Keratinocyte (primary cell): ENCODE measurements around the gene PRDM7. TPM values are rescaled to one million over a fixed set of nuclear protein-coding genes. Genes with fewer than 3 reads are reported as not detected.
A peak's percentile ranks its signal among the peaks of the same experiment; 100 is the strongest.

ENCODE experiments used
- DNase-seq: peaks from one replicate; pipeline ENCODE4 v3.0.0-alpha.2; 2011; ENCODE audit warnings: low read depth, missing footprints, low spot score
- FAIRE-seq: peaks from 2 replicates; lab custom pipeline; 2011; peaks lifted over from hg19 to GRCh38; lab: Jason Lieb, UNC
- H2AFZ ChIP-seq: 2 replicates; pipeline ENCODE4 v1.6.0; 2012; ENCODE audit warnings: low read length, control low read depth, inconsistent platforms; ENCODE audit not compliant: control insufficient read depth
- H3K27ac ChIP-seq: 2 replicates; pipeline ENCODE4 v1.5.1; 2011; ENCODE audit warnings: low read length; ENCODE audit not compliant: control insufficient read depth, insufficient read depth
- H3K27me3 ChIP-seq: 3 replicates; pipeline ENCODE4 v1.6.0; 2011; ENCODE audit warnings: low read length; ENCODE audit not compliant: control insufficient read depth, insufficient read depth; ENCODE audit errors: extremely low read depth
- H3K36me3 ChIP-seq, 2 experiments: 2 replicates in 1 of 2; 3 replicates in 1 of 2; pipeline ENCODE4 v1.5.1; 2011; ENCODE audit warnings: low read length in 2 of 2, mild to moderate bottlenecking in 1 of 2; ENCODE audit not compliant: control insufficient read depth in 2 of 2, insufficient read depth in 2 of 2; ENCODE audit errors: extremely low read depth in 1 of 2
- H3K4me1 ChIP-seq: 3 replicates; pipeline ENCODE4 v1.5.1; 2011; ENCODE audit warnings: low read length; ENCODE audit not compliant: control insufficient read depth, insufficient read depth; ENCODE audit errors: extremely low read depth
- H3K4me2 ChIP-seq: 3 replicates; pipeline ENCODE4 v1.6.0; 2011; ENCODE audit warnings: low read depth, low read length; ENCODE audit not compliant: control insufficient read depth, insufficient read depth; ENCODE audit errors: extremely low read depth
- H3K4me3 ChIP-seq, 3 experiments: fragments of 200-600 bp in 1 of 3; sonication (generic) in 1 of 3; 2 replicates in 2 of 3; 3 replicates in 1 of 3; pipeline ENCODE4 v1.5.1; 2011 to 2016; ENCODE audit warnings: low read length in 3 of 3, mild to moderate bottlenecking in 3 of 3, control low read depth in 2 of 3, inconsistent platforms in 1 of 3, low read depth in 1 of 3, mixed read lengths in 1 of 3, mixed run types in 1 of 3, moderate library complexity in 1 of 3; ENCODE audit not compliant: control insufficient read depth in 2 of 3, insufficient read depth in 2 of 3; ENCODE audit errors: extremely low read depth in 1 of 3
- H3K79me2 ChIP-seq: 2 replicates; pipeline ENCODE4 v1.6.0; 2012; ENCODE audit warnings: low read length; ENCODE audit not compliant: control insufficient read depth, insufficient read depth
- H3K9ac ChIP-seq: 3 replicates; pipeline ENCODE4 v1.6.0; 2011; ENCODE audit warnings: low read length; ENCODE audit not compliant: control insufficient read depth, insufficient read depth; ENCODE audit errors: extremely low read depth
- H3K9me1 ChIP-seq: 3 replicates; pipeline ENCODE4 v1.6.0; 2011; ENCODE audit warnings: low read length; ENCODE audit not compliant: control insufficient read depth, insufficient read depth; ENCODE audit errors: extremely low read depth
- H3K9me3 ChIP-seq: 2 replicates; pipeline ENCODE4 v1.5.1; 2012; ENCODE audit warnings: low read depth, low read length; ENCODE audit not compliant: control insufficient read depth
- H4K20me1 ChIP-seq: 3 replicates; pipeline ENCODE4 v1.6.0; 2011; ENCODE audit warnings: low read length; ENCODE audit not compliant: control insufficient read depth, insufficient read depth; ENCODE audit errors: extremely low read depth
- EZH2 ChIP-seq: IDR thresholded peaks from one replicate; pipeline ENCODE4 v1.6.1; 2012; ENCODE audit warnings: inconsistent platforms, mild to moderate bottlenecking, low read length, moderate library complexity
- dilution Hi-C: fragments of 300-500 bp; cut with MboI; formaldehyde crosslinking; loops from one replicate; pipeline ENCODE4 v1.7.0; 2020; ENCODE audit warnings: low sequenced_read_pairs; ENCODE audit not compliant: extremely low pct_ligation_motif_present
- polyA plus RNA-seq, 5 experiments: library from polyadenylated mRNA; depleted of rRNA in 3 of 5; stranded (reverse) in 3 of 5; stranded (forward) in 1 of 5; unstranded in 1 of 5; fragments of >200 nt; gene quantifications; 1 replicate in 1 of 5; 2 replicates in 3 of 5; 3 replicates in 1 of 5; pipeline versions ENCODE4 v1.2.1 to v1.2.3, GENCODE V29; 2011 to 2012; ENCODE audit warnings: missing spikeins in 2 of 5, low read depth in 1 of 5, low replicate concordance in 1 of 5
- TF ChIP-seq, protein P1 (sequence below), 3 experiments: IDR thresholded peaks in 1 of 3; conservative IDR thresholded peaks in 1 of 3; optimal IDR thresholded peaks in 1 of 3; 2 replicates in 2 of 3; 3 replicates in 1 of 3; pipeline versions ENCODE3 to v1.5.1; 2011; ENCODE audit warnings: low read length in 3 of 3, mild to moderate bottlenecking in 3 of 3, moderate library complexity in 2 of 3, control low read depth in 1 of 3, inconsistent platforms in 1 of 3; ENCODE audit not compliant: insufficient read depth in 2 of 3; ENCODE audit errors: extremely low read depth in 1 of 3

Gene PRDM7
- polyA plus RNA-seq, 1 donor (not counting 4 experiments of a cell fraction or from before 2014, with no cell fraction given): not detected

DNA sequence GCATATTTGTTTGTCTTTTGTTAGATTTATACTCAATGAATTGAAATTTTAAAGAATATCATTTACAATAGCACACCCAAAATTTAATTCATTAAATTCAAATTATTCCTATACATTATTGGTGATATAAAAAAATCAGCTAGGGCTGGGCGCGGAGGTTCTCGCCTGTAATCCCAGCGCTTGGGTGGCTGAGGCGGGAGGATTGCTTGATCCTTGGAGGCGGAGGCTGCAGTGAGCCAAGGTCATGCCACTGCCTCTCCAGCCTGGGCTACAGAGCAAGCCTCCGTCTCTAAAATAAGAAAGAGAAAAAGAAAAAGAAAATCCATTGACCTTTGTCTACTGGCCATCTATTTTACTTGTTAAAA lies 4.5 kb upstream of the PRDM7 start:
- Histone ChIP-seq H2AFZ (no peak overlapping the region), H3K9ac (no peak overlapping the region), H3K4me3 (no peak overlapping the region), H3K27ac (no peak overlapping the region), H4K20me1 (no peaks in the 10 kb centered on the region), H3K27me3 (no peaks in the 10 kb centered on the region), H3K36me3 (no peaks in the 10 kb centered on the region), H3K4me2 (peak overlapping the region; percentile 83), H3K9me1 (no peaks in the 10 kb centered on the region), H3K79me2 (no peaks in the 10 kb centered on the region), H3K9me3 (no peaks in the 10 kb centered on the region), H3K4me1 (peaks cover 10% of the 10 kb centered on the region)
- FAIRE-seq (no peak), DNase-seq (no peak)
- no peak for TF ChIP-seq EZH2
- TF ChIP-seq, protein P1, sequence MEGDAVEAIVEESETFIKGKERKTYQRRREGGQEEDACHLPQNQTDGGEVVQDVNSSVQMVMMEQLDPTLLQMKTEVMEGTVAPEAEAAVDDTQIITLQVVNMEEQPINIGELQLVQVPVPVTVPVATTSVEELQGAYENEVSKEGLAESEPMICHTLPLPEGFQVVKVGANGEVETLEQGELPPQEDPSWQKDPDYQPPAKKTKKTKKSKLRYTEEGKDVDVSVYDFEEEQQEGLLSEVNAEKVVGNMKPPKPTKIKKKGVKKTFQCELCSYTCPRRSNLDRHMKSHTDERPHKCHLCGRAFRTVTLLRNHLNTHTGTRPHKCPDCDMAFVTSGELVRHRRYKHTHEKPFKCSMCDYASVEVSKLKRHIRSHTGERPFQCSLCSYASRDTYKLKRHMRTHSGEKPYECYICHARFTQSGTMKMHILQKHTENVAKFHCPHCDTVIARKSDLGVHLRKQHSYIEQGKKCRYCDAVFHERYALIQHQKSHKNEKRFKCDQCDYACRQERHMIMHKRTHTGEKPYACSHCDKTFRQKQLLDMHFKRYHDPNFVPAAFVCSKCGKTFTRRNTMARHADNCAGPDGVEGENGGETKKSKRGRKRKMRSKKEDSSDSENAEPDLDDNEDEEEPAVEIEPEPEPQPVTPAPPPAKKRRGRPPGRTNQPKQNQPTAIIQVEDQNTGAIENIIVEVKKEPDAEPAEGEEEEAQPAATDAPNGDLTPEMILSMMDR (optimal IDR thresholded peaks at IDR 0.05 in 1 of 3, IDR thresholded peaks at IDR 0.05 in 1 of 3, conservative IDR thresholded peaks at IDR 0.05 in 1 of 3; ENCODE audit: extremely low read depth in 1 of 3, insufficient read depth in 2 of 3, low read length in 3 of 3): no peak
- dilution Hi-C loops: no loop called here

- dilution Hi-C loops: no loop called here
- H2AFZ ChIP-seq: no peak overlapping the region
- H3K4me1 ChIP-seq: peaks cover 10% of the 10 kb centered on the region
- no peaks in the 10 kb centered on the region for H3K79me2 ChIP-seq
- no peak for DNase-seq
- H3K9me3 ChIP-seq: no peaks in the 10 kb centered on the region
- H3K36me3 ChIP-seq: no peaks in the 10 kb centered on the region
- H3K4me2 ChIP-seq: no peak overlapping the region
- H3K27me3 ChIP-seq: no peaks in the 10 kb centered on the region
- no peak overlapping the region for H3K4me3 ChIP-seq
- TF ChIP-seq, protein P1 (optimal IDR thresholded peaks at IDR 0.05 in 1 of 3, IDR thresholded peaks at IDR 0.05 in 1 of 3, conservative IDR thresholded peaks at IDR 0.05 in 1 of 3; ENCODE audit: extremely low read depth in 1 of 3, insufficient read depth in 2 of 3, low read length in 3 of 3): no peak
- no peak for TF ChIP-seq EZH2
- no peaks in the 10 kb centered on the region for H4K20me1 ChIP-seq
- no peak overlapping the region for H3K9ac ChIP-seq
- no peak for FAIRE-seq
- no peaks in the 10 kb centered on the region for H3K9me1 ChIP-seq
- no peak overlapping the region for H3K27ac ChIP-seq
These were observed 1.4 kb upstream of the PRDM7 start for GRCh38 chr16:90078579-90078895.
